Measurements from ENCODE around the gene SETDB1. TPM values are rescaled to one million over a fixed set of nuclear protein-coding genes. Genes with fewer than 3 reads are reported as not detected.

SETDB1 gene
- polyA plus RNA-seq, result 7.4 and 12.1 TPM in 2 replicates

DNA sequence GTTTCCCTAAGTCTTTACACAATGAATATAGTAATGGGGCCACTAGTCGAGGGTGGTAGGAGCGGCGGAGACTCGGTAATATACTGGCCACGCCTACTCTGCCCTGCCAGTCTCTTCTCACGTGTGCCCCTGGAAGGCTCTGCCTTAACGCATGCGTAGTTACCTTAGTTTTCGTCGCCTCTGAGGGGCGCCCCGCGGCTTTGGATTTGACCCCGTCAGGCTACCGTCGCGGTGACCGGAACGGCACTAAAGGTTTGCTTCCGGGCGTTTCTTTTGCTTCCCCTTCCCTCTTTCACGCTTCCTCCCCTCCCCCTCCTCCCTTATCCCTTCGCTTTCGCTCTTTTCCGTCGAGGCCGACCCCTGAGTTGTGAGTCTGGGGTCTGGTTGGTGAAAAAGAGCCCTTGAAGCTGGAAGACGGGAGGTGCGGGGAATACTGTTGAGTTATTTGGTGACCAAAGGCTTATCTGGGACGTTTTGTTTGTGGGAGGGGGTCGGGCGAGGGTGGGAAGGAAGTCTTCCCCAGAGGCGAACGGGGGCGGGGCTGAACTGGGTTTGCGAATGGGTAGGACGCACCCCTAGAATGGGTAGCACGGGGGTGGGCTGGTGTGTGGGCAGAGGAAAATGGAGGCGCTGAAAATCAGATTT is at the start of gene SETDB1:
Gene SETDB1 (plus strand): TSS at position 267 of the 645 bp plus-strand sequence. CDS start 1,352 bp downstream, outside the sequence.

GRCh38 chr1:150887018-150887417 is 39.1 kb upstream of the SETDB1 start, which contains the start of gene CTXND2:
TSS of gene CTXND2 (plus strand) at chr1:150887136. CDS start at chr1:150912315, 25,179 bp downstream.

GRCh38 chr1:150974580-150975478 is 48.7 kb downstream of the SETDB1 start, which contains the start of gene CERS2:
TSS of gene CERS2 (minus strand) at chr1:150974835. CDS start at chr1:150969090, 5,745 bp downstream.

DNA sequence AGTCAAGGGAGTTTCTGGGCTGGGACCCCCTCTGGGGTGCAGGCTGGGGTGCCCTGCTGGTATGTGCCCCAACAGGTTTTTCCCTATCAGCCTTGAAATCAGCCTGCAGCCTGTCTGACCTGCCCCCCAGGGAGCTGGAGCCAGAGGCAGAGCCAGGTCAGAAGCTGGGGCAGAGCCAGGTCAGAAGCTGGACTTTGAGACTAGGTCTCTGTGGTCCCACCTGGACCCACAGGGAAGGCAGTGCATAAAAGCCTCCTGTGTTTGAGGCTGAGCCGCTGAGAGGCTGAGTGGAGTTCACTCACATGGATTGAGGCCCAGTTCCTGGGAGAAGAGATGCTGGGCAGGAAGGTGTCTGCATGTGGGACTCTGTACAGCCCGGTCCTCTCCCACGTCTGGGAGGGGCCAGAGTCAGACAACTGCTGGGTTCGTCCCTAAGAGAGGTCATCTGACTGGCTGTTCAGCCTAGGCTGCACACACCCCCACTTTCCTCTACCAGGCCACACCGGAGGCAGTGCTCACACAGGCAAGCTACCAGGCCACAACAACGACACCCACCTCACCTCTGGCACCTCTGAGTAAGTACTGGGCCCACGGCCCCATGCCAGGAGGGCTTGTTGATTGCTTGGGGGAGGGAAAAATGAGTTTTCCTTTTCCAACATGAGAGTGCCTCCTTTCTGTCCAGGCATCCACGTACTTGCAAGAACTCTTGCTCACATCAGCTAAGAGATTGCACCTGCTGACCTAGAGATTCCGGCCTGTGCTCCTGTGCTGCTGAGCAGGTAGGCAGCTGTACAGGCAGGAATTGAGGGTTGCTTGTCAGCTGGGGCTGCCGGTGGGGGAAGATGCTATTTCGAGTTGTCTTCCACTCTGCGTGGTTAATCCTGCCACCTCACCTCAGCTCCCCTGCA is 55.9 kb downstream of the SETDB1 start, which contains the start of gene ANXA9:
Gene ANXA9 (plus strand): TSS at position 488 of the 908 bp plus-strand sequence. CDS start 814 bp downstream, outside the sequence.

DNA sequence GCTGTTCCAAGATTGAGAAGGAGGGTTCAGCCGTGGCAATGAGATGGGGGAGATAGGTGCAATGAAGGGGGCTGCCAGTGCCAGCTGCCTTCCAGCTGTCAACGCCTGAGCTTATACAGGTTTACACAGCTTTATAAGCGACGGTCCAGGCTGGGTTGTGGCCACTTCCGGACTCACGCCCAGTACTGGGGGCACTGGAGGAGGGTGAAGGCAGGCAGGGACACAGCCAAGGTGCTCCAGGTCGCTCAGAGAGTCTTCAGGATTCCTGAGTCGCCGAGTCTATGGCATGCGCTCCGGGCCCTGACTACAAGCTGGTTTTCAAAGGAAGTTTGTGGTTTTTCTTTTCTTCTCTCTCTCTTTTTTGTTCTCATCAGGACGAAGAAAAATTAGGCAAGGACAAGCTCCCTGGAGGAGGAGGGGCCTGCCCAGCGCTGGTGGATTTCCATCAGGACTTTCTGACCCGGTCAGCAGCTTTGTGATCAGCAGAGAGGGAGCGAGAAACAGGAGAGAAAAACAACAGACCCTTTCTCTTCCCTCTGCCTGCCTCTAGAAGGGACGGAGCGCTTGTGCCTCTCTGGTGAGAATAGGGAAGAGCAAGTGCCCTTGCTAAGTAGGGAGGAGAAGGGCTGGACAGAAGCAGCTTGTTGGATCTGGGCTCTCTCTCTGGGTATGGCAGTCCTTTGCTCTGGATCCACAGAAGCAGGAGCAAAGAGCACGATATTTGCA is 80.3 kb downstream of the SETDB1 start, which contains the start of gene MINDY1:
Gene MINDY1 (minus strand): TSS at position 576 of the 726 bp plus-strand sequence. CDS start 4,285 bp downstream, outside the sequence.

GRCh38 chr1:151008244-151009205 is 82.4 kb downstream of the SETDB1 start, which contains the start of gene PRUNE1:
TSS of gene PRUNE1 (plus strand) at chr1:151008449. CDS start at chr1:151008633, 184 bp downstream.

Other genes starting within 250 kb of the SETDB1 start
- gene GOLPH3L, start 229.2 kb upstream of the SETDB1 start, polyA plus RNA-seq, result 14.7 and 18.5 TPM in 2 replicates
- not detected in 2 replicates for gene HORMAD1, start 205.5 kb upstream of the SETDB1 start, polyA plus RNA-seq
- gene CTSS, start 160.6 kb upstream of the SETDB1 start, polyA plus RNA-seq, result 0.66 and 1.7 TPM in 2 replicates
- gene CTSK, start 118.1 kb upstream of the SETDB1 start, polyA plus RNA-seq, result 3.8 and 11.7 TPM in 2 replicates
- 13.5 and 18.7 TPM in 2 replicates for gene ARNT, start 49.8 kb upstream of the SETDB1 start, polyA plus RNA-seq
- gene CTXND2, start 39.2 kb upstream of the SETDB1 start, polyA plus RNA-seq, result not detected in 2 replicates
- 2.0 and 2.5 TPM in 2 replicates for gene CERS2, start 48.5 kb downstream of the SETDB1 start, polyA plus RNA-seq
- not detected in 2 replicates for gene ANXA9, start 55.9 kb downstream of the SETDB1 start, polyA plus RNA-seq
- gene MINDY1, start 80.5 kb downstream of the SETDB1 start, polyA plus RNA-seq, result 0.55 and 1.1 TPM in 2 replicates
- gene PRUNE1, start 82.1 kb downstream of the SETDB1 start, polyA plus RNA-seq, result 13.0 and 22.9 TPM in 2 replicates
- 0.26 and 0.60 TPM in 2 replicates for gene BNIPL, start 110.2 kb downstream of the SETDB1 start, polyA plus RNA-seq
- 12.8 and 18.3 TPM in 2 replicates for gene C1orf56, start 121.4 kb downstream of the SETDB1 start, polyA plus RNA-seq
- 11.7 and 17.5 TPM in 2 replicates for gene CDC42SE1, start 133.3 kb downstream of the SETDB1 start, polyA plus RNA-seq
- 149 and 204 TPM in 2 replicates for gene MLLT11, start 134.0 kb downstream of the SETDB1 start, polyA plus RNA-seq
- 3.0 and 6.1 TPM in 2 replicates for gene GABPB2, start 144.4 kb downstream of the SETDB1 start, polyA plus RNA-seq
- 0.95 and 2.5 TPM in 2 replicates for gene SEMA6C, start 220.3 kb downstream of the SETDB1 start, polyA plus RNA-seq
- gene TNFAIP8L2, start 230.3 kb downstream of the SETDB1 start, polyA plus RNA-seq, result not detected in 2 replicates
- gene LYSMD1, start 239.5 kb downstream of the SETDB1 start, polyA plus RNA-seq, result 19.2 and 19.6 TPM in 2 replicates
- 138 and 168 TPM in 2 replicates for gene SCNM1, start 239.8 kb downstream of the SETDB1 start, polyA plus RNA-seq
- gene TMOD4, start 249.6 kb downstream of the SETDB1 start, polyA plus RNA-seq, result not detected in 2 replicates